HuH-7 (cell line): ENCODE data around the gene PRKN.

ENCODE experiments used
- DNase-seq: peaks from one replicate; pipeline ENCODE4 v3.0.0; 2011; ENCODE audit warnings: low spot score

Gene PRKN

GRCh38 chr6:161651949-161652348 is 1075.6 kb downstream of the PRKN start:
- no peak for DNase-seq

- DNase-seq: no peak
Observed at GRCh38 chr6:161649841-161650240, 1077.7 kb downstream of the PRKN start.

- no peak for DNase-seq
Observed at GRCh38 chr6:161649068-161649467, 1078.5 kb downstream of the PRKN start.

GRCh38 chr6:161647234-161647633 is 1080.3 kb downstream of the PRKN start:
- DNase-seq: no peak

GRCh38 chr6:161644521-161644920 is 1083.0 kb downstream of the PRKN start:
- no peak for DNase-seq

GRCh38 chr6:161641175-161641574 is 1086.4 kb downstream of the PRKN start:
- DNase-seq: no peak

GRCh38 chr6:161639772-161640171 is 1087.8 kb downstream of the PRKN start:
- no peak for DNase-seq

- DNase-seq: no peak
Observed at GRCh38 chr6:161637658-161638057, 1089.9 kb downstream of the PRKN start.

GRCh38 chr6:161636882-161637430 is 1090.6 kb downstream of the PRKN start:
- no peak for DNase-seq

- DNase-seq: no peak
Observed at GRCh38 chr6:161635975-161636374, 1091.6 kb downstream of the PRKN start.

GRCh38 chr6:161634916-161635315 is 1092.7 kb downstream of the PRKN start:
- DNase-seq: no peak

GRCh38 chr6:161631676-161632194 is 1095.8 kb downstream of the PRKN start:
- DNase-seq: no peak

GRCh38 chr6:161630674-161631073 is 1096.9 kb downstream of the PRKN start:
- no peak for DNase-seq

GRCh38 chr6:161626132-161626676 is 1101.4 kb downstream of the PRKN start:
- DNase-seq: no peak

- DNase-seq: no peak
Observed at GRCh38 chr6:161624111-161624510, 1103.5 kb downstream of the PRKN start.

- no peak for DNase-seq
Observed at GRCh38 chr6:161622779-161623178, 1104.8 kb downstream of the PRKN start.

- no peak for DNase-seq
Observed at GRCh38 chr6:161618831-161619454, 1108.6 kb downstream of the PRKN start.

- no peak for DNase-seq
Observed at GRCh38 chr6:161613711-161614110, 1113.9 kb downstream of the PRKN start.

GRCh38 chr6:161608771-161609170 is 1118.8 kb downstream of the PRKN start:
- DNase-seq: no peak

- DNase-seq: no peak
Observed at GRCh38 chr6:161607696-161608297, 1119.8 kb downstream of the PRKN start.

GRCh38 chr6:161602359-161602758 is 1125.2 kb downstream of the PRKN start:
- no peak for DNase-seq

GRCh38 chr6:161598896-161599295 is 1128.7 kb downstream of the PRKN start:
- no peak for DNase-seq

GRCh38 chr6:161596807-161597520 is 1130.6 kb downstream of the PRKN start:
- DNase-seq: no peak
